Progenitor cell of endocrine pancreas (in vitro differentiated cells): ENCODE results near the gene KSR1. TPM values are rescaled to one million over a fixed set of nuclear protein-coding genes. Genes with fewer than 3 reads are reported as not detected.

ENCODE experiments used
- DNase-seq: peaks from one replicate; pipeline ENCODE4 v3.0.0; 2021; ENCODE audit warnings: low spot score; ENCODE audit not compliant: unreplicated experiment
- H3K27ac Mint-ChIP-seq: 2 replicates; pipeline ENCODE4 v1.8.0; 2021; ENCODE audit warnings: mild to moderate bottlenecking, moderate library complexity, mixed read lengths
- H3K27me3 Mint-ChIP-seq: 2 replicates; pipeline ENCODE4 v1.8.0; 2021; ENCODE audit warnings: mixed read lengths
- H3K36me3 Mint-ChIP-seq: 2 replicates; pipeline ENCODE4 v1.8.0; 2022; ENCODE audit warnings: mixed read lengths; ENCODE audit not compliant: insufficient read depth
- H3K4me1 Mint-ChIP-seq: 2 replicates; pipeline ENCODE4 v1.8.0; 2021; ENCODE audit warnings: low read depth, mixed read lengths
- H3K4me3 Mint-ChIP-seq: 2 replicates; pipeline ENCODE4 v1.8.0; 2021; ENCODE audit warnings: low read depth, mild to moderate bottlenecking, moderate library complexity, mixed read lengths
- H3K9me3 Mint-ChIP-seq: 2 replicates; pipeline ENCODE4 v1.8.0; 2021; ENCODE audit warnings: low read depth, mixed read lengths
- CTCF ChIP-seq: fragments of 200-600 bp; sonication (generic); IDR thresholded peaks from one replicate; pipeline ENCODE4 v1.5.0; 2021; ENCODE audit warnings: antibody characterized with exemption, mild to moderate bottlenecking; ENCODE audit not compliant: unreplicated experiment
- total RNA-seq: library from RNA; stranded (reverse); gene quantifications from 2 replicates; pipeline ENCODE4 v1.2.1, GENCODE V29; 2021

The KSR1 gene
- total RNA-seq, 1 donor from 2014 or later = 70.1 TPM

- H3K4me3 Mint-ChIP-seq = no peak overlapping the region
- no peaks in the 10 kb centered on the region for H3K27me3 Mint-ChIP-seq
- H3K27ac Mint-ChIP-seq = peak overlapping the region; percentile 18
- no peaks in the 10 kb centered on the region for H3K4me1 Mint-ChIP-seq
- DNase-seq = no peak
- H3K9me3 Mint-ChIP-seq = no peaks in the 10 kb centered on the region
- no peak for TF ChIP-seq CTCF
- H3K36me3 Mint-ChIP-seq = no peaks in the 10 kb centered on the region
Observed at GRCh38 chr17:27477050-27477888, 21.0 kb downstream of the KSR1 start.

- H3K4me3 Mint-ChIP-seq = no peak overlapping the region
- no peaks in the 10 kb centered on the region for H3K4me1 Mint-ChIP-seq
- TF ChIP-seq CTCF = no peak
- H3K27ac Mint-ChIP-seq = no peak overlapping the region
- H3K9me3 Mint-ChIP-seq = no peaks in the 10 kb centered on the region
- H3K27me3 Mint-ChIP-seq = no peaks in the 10 kb centered on the region
- H3K36me3 Mint-ChIP-seq = no peaks in the 10 kb centered on the region
- DNase-seq = no peak
Observed at GRCh38 chr17:27477971-27478684, 21.9 kb downstream of the KSR1 start.

- H3K27me3 Mint-ChIP-seq = no peaks in the 10 kb centered on the region
- H3K27ac Mint-ChIP-seq = no peak overlapping the region
- no peaks in the 10 kb centered on the region for H3K9me3 Mint-ChIP-seq
- TF ChIP-seq CTCF = no peak
- no peak overlapping the region for H3K4me3 Mint-ChIP-seq
- no peaks in the 10 kb centered on the region for H3K4me1 Mint-ChIP-seq
- no peaks in the 10 kb centered on the region for H3K36me3 Mint-ChIP-seq
- no peak for DNase-seq
Observed at GRCh38 chr17:27478901-27479538, 22.8 kb downstream of the KSR1 start.

GRCh38 chr17:27479838-27480237 lies 23.6 kb downstream of the KSR1 start:
- H3K27me3 Mint-ChIP-seq = no peaks in the 10 kb centered on the region
- no peaks in the 10 kb centered on the region for H3K36me3 Mint-ChIP-seq
- H3K27ac Mint-ChIP-seq = no peak overlapping the region
- TF ChIP-seq CTCF = no peak
- no peak overlapping the region for H3K4me3 Mint-ChIP-seq
- no peak for DNase-seq
- no peaks in the 10 kb centered on the region for H3K4me1 Mint-ChIP-seq
- H3K9me3 Mint-ChIP-seq = no peaks in the 10 kb centered on the region

GRCh38 chr17:27480699-27481098 lies 24.5 kb downstream of the KSR1 start:
- Mint-ChIP-seq H3K4me3 (no peak overlapping the region), H3K27ac (no peak overlapping the region)

More at GRCh38 chr17:27480699-27481098, 24.5 kb downstream of the KSR1 start:
- H3K36me3 Mint-ChIP-seq = no peaks in the 10 kb centered on the region
- TF ChIP-seq CTCF = no peak
- no peaks in the 10 kb centered on the region for H3K4me1 Mint-ChIP-seq
- no peaks in the 10 kb centered on the region for H3K9me3 Mint-ChIP-seq
- no peaks in the 10 kb centered on the region for H3K27me3 Mint-ChIP-seq
- DNase-seq = no peak
